C4-2B (cell line): ENCODE data around the gene BORCS6.
A peak's percentile ranks its signal among the peaks of the same experiment; 100 is the strongest.

Experiments
- CTCF ChIP-seq: fragments of 450-650 bp; conservative IDR thresholded peaks from 2 replicates; pipeline ENCODE4 v1.5.1; 2017; ENCODE audit warnings: mild to moderate bottlenecking
- ZFX ChIP-seq: fragments of 450-650 bp; IDR thresholded peaks from 2 replicates; pipeline ENCODE4 v1.6.1; 2017

GRCh38 chr17:8158267-8159031, 31.5 kb downstream of the BORCS6 start:
- peak; percentile 93 for TF ChIP-seq CTCF
- no peak for TF ChIP-seq ZFX
